Activated CD8-positive, alpha-beta memory T cell treated with anti-CD3 and anti-CD28 coated beads for 1 hour (primary cell): Measurements from ENCODE around the gene CAMSAP3.
"Not testable (repeated sequence)": the region's sequence is repeated elsewhere in the genome, so short reads cannot be mapped to it uniquely, and the experiment has no call there.

Experiments
- DNase-seq, 2 donors: peaks; one replicate each; pipeline ENCODE4 v3.0.0-alpha.2; 2020; ENCODE audit warnings: low read depth in 1 of 2; ENCODE audit errors: extremely low read depth in 1 of 2

CAMSAP3 gene

GRCh38 chr19:7577422-7577821 is 18.2 kb upstream of the CAMSAP3 start:
- not testable (repeated sequence) for DNase-seq

- DNase-seq: no peak
These were observed 17.5 kb upstream of the CAMSAP3 start for GRCh38 chr19:7578127-7578526.

- no peak for DNase-seq
These were observed 16.5 kb upstream of the CAMSAP3 start for GRCh38 chr19:7579182-7579581.

DNA sequence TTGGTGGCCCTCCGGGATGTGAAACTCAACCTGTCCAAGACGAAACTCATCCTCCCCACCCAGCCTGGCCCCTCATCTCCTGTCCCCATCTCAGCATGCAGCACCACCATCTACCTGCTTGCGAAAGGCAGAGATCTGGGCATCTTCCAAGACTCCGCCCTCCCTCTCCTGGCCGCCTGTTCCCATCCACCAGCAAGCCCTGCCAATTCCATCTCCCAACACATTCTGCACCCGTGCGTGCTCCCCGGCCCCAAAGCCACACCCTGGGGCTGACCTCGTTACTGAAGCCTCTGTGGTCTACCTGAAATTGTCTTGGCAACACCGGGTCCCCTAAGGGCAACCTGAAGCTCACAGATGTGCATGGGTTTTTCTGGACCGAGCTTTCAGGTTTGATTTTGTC is 13.2 kb upstream of the CAMSAP3 start:
- no peak for DNase-seq

- no peak for DNase-seq
These were observed 5.8 kb upstream of the CAMSAP3 start for GRCh38 chr19:7589822-7590221.

DNA sequence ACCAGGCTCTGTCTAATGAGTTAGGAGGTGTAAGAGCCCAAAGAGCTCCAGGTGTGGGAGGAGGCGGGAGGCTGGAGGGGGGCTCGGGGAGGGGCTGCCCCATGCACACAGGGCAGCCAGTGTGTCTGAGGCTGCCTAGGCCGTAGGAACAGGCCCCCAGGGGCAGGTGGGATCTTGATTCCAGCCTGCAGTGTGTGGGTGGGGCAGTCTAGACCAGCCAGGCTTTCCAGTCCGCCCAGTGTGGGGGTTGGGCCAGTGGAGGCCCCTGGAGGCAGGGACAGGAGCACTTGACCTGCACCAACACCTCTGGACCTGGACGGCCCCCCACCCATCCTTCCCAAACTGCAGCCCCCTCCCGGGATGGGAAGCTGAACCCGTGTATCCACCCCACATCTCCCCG is 5.4 kb upstream of the CAMSAP3 start:
- no peak for DNase-seq

DNA sequence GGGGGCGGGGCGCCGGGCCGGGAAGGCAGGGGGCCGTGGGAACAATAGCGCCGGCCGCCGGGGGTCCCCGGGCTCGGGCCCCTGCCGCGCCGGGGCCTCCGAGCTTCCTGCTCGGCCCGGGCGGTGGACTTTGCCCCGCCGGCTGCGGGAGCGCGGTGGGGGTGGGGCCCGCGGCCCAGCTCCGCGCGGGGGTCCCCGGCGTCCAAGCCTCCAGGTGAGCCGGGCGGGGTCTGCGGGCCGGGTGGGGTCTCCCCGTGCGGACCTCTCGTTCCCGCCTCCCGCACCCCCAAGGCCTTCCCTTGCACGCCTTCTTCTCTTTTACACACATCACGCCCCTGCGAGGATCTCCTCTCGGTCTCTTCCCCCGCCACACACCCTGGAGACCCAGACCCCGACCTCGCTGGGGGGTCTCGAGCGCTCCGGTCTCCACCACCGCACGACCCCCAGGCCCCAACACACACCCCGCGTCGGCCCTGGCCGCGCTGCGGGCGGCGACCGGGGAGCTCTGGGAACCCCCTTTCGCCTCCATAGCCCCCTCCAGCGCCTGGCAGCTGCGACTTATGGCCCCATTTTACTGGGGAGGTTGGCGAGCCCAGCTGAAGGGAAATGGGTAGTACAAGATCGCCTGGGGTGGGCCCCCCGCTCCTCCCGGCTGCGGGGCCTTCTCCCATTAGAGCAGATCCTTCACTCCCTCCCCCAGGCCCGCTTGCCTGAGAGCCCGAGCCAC is 711 bp downstream of the CAMSAP3 start:
- DNase-seq: no peak

- no peak for DNase-seq
These were observed 2.0 kb downstream of the CAMSAP3 start for GRCh38 chr19:7597689-7598088.

- DNase-seq: no peak
These were observed 2.5 kb downstream of the CAMSAP3 start for GRCh38 chr19:7598180-7598579.

DNA sequence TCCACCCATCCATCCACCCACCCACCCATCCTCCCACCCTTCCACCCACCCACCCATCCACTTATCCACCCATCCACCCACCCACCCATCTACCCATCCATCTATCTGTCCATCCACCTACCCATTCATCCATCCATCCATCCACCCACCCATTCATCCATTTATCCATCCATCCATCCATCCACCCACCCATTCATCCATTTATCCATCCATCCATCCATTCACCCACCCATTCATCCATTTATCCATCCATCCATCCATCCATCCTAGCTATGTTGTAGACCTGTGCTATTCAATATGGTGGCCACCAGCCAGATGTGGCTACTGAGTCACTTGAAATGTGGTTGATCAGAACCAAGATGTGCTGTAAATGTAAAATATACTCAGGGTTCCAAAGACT is 5.1 kb downstream of the CAMSAP3 start:
- no peak for DNase-seq

DNA sequence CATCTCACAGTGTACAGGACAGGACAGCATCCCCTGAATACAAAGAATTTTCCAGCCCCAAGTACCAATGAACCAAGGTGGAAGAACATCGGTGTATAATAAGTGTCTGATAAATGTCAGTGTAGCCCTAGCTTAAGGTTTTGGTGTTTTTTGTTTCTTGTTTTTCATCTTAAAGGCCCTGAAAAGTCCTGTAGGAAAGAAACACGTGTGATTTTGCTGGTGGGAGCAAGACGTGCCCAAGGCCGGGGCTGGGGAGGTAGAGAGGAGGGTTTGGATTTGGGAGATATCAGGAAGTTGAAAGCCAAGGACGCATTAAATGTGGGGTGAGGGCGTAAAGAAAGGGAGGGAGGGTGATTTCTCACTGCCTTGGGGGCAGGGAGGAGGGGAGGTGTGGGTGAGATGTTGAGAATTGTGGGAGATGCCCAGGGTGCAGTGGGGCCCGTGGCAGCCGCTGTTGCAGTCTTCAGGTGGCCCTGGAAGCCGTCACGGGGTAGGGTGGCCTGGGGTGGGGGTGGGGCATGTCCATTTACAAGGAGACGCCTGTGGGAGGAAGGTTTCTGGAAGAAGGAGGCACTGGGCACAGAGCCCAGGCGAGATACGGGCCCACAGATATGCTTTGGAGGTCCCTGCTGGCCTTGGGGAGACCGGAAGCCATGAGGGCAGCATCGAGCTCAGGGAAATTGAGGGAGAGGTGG is 6.7 kb downstream of the CAMSAP3 start:
- DNase-seq: no peak

- DNase-seq: no peak
These were observed 7.4 kb downstream of the CAMSAP3 start for GRCh38 chr19:7602935-7603497.

- DNase-seq: no peak
These were observed 8.3 kb downstream of the CAMSAP3 start for GRCh38 chr19:7603919-7604318.

- DNase-seq: no peak
These were observed 10.0 kb downstream of the CAMSAP3 start for GRCh38 chr19:7605490-7606222.

DNA sequence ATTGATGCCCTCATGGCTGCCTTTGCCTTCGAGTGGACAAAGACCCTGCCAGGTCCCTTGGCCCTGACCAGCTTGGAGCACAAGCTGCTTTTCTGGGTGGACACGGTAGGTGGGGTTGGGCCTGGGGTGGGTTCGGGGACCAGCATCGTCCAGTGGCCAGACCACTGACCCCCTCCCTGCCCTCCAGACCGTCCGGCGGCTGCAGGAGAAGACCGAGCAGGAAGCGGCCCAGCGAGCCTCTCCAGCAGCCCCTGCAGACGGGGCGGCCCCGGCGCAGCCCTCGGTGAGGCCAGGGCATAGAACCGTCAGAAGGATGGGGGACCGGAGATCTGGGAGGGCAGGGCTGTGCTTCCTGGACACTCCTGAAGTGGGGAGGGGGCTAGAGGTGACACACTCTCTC is 10.6 kb downstream of the CAMSAP3 start:
- DNase-seq: no peak

DNA sequence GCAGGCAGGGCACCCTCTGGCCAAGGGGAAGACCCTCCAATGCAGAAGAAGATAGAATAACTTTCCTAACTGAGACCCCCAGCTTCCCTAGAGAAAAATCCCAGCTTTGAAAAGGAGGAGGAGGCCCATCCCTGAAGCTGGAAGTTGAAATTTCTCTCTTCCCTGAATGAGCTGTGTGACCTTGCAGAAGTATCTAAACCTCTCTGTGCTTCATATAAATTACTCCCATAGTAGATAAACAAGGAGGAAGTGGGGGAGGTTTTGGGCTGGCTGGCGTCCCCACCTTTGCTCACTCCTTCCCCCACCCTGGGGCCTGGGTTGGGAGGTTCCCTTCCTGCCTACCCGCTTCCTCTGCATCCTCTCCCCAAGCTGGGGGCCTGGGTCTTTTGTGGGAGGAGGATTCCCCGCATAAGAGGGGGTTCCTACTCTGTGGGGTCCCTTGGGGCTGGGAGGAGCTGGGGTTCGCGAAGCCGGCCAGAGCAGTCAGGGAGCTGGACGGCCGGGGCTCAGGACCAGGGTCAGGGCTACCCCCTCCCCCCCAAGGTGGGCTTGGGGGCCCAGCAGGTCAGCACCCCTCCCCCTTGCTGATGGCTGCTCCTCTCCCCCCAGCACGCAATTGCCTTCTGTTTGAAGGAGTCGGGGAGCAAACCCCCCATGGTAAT is 11.7 kb downstream of the CAMSAP3 start:
- no peak for DNase-seq

GRCh38 chr19:7607874-7608560 is 12.4 kb downstream of the CAMSAP3 start:
- no peak for DNase-seq

- DNase-seq: no peak
These were observed 15.0 kb downstream of the CAMSAP3 start for GRCh38 chr19:7610491-7611240.

DNA sequence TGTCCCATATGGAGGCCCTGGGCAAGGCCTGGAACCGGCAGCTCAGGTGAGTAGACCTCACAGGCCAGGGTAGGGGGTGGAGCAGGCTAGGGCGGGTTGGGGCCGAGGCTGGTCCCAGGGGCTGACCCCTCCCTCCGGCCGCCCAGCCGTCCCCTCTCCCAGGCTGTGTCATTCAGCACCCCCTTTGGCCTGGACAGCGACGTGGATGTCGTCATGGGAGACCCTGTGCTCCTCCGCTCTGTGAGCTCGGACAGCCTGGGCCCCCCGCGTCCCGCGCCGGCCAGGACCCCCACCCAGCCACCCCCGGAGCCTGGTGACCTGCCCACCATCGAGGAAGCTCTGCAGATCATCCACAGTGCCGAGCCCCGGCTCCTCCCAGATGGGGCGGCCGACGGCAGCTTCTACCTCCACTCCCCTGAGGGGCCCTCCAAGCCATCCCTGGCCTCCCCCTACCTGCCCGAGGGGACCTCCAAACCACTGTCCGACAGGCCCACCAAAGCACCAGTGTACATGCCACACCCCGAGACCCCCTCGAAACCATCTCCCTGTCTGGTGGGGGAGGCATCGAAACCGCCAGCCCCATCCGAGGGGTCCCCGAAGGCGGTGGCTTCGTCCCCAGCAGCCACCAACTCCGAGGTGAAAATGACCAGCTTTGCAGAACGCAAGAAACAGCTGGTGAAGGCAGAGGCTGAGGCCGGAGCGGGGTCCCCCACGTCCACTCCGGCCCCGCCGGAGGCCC is 16.0 kb downstream of the CAMSAP3 start:
- DNase-seq: no peak
